Tibial nerve (tissue), 4 donors: Measurements from ENCODE around the gene ZNF778. TPM values are rescaled to one million over a fixed set of nuclear protein-coding genes. Genes with fewer than 3 reads are reported as not detected.

ENCODE experiments used
- DNase-seq, 2 donors: peaks; one replicate each; pipeline ENCODE4 v3.0.0-alpha.2; 2019; ENCODE audit warnings: low spot score in 2 of 2
- H3K27ac ChIP-seq, 4 donors: fragments of 200-600 bp; sonication (generic) in 3 of 4; one replicate each; pipeline ENCODE4 v1.5.1; 2017 to 2019; ENCODE audit warnings: mild to moderate bottlenecking in 1 of 4
- H3K27me3 ChIP-seq, 2 donors: fragments of 200-600 bp; sonication (generic) in 1 of 2; one replicate each; pipeline versions ENCODE4 v1.5.1 to v1.6.0; 2017 to 2019
- H3K36me3 ChIP-seq, 3 donors: fragments of 200-600 bp; sonication (generic); one replicate each; pipeline ENCODE4 v1.5.1; 2018 to 2019
- H3K4me1 ChIP-seq, 4 donors: fragments of 200-600 bp; sonication (generic) in 3 of 4; one replicate each; pipeline ENCODE4 v1.5.1; 2017 to 2019
- H3K4me3 ChIP-seq, 4 donors: fragments of 200-600 bp; sonication (generic) in 3 of 4; one replicate each; pipeline ENCODE4 v1.5.1; 2017 to 2019; ENCODE audit warnings: mild to moderate bottlenecking in 1 of 4, moderate library complexity in 1 of 4
- H3K9me3 ChIP-seq, 4 donors: fragments of 200-600 bp; sonication (generic) in 3 of 4; one replicate each; pipeline ENCODE4 v1.5.1; 2017 to 2019
- EP300 ChIP-seq, 2 donors: sonication (generic); formaldehyde crosslinking; IDR thresholded peaks; one replicate each; pipeline ENCODE4 v1.6.1; 2017; ENCODE audit warnings: antibody characterized with exemption in 2 of 2, mild to moderate bottlenecking in 1 of 2
- POLR2A ChIP-seq, 2 donors: fragments of 450-650 bp; IDR thresholded peaks; one replicate each; pipeline ENCODE4 v1.6.1; 2017; ENCODE audit warnings: antibody characterized with exemption in 2 of 2, mild to moderate bottlenecking in 2 of 2, moderate library complexity in 2 of 2
- WGBS, 2 donors: methylation state at CpG; one replicate each; pipeline ENCODE4 v1.1.5; 2018; 5-methylcytosine and 5-hydroxymethylcytosine counted together
- total RNA-seq, 4 donors: library from RNA; depleted of rRNA; stranded (reverse); fragments of >200 nt; gene quantifications; one replicate each; pipeline ENCODE4 v1.1.0, GENCODE V29; 2016
- TF ChIP-seq, protein P1 (sequence below), 5 experiments: fragments of 200-600 bp in 3 of 5; fragments of 450-650 bp in 2 of 5; sonication (generic) in 3 of 5; IDR thresholded peaks; one replicate each; pipeline ENCODE4 v1.5.1; 2016 to 2019; ENCODE audit warnings: antibody characterized with exemption in 5 of 5, mild to moderate bottlenecking in 3 of 5, moderate library complexity in 2 of 5

The ZNF778 gene
- total RNA-seq, 4 donors from 2014 or later = 11.2 to 26.0 (median 16.2) TPM

DNA sequence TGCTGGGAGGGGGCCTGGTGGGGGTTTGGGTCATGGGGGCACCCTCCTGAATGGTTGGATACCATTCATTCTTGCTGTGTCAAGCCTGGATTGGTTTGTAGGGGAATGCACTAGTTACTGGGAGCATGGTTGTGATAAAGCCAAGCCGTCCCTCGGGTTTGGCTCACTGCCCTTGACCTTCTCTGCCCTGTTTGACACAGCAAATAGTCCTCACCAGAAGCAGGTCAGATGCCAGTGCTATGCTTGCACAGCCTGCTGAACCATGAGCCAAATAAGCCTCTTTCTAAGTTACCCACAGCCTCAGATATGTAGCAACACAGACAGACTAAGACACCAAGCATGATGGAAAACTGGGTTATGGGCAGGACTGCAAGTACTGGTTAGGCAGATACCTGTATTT is 14.6 kb downstream of the ZNF778 start:
- no peak for TF ChIP-seq EP300 (IDR thresholded peaks at IDR 0.05)
- TF ChIP-seq, protein P1, sequence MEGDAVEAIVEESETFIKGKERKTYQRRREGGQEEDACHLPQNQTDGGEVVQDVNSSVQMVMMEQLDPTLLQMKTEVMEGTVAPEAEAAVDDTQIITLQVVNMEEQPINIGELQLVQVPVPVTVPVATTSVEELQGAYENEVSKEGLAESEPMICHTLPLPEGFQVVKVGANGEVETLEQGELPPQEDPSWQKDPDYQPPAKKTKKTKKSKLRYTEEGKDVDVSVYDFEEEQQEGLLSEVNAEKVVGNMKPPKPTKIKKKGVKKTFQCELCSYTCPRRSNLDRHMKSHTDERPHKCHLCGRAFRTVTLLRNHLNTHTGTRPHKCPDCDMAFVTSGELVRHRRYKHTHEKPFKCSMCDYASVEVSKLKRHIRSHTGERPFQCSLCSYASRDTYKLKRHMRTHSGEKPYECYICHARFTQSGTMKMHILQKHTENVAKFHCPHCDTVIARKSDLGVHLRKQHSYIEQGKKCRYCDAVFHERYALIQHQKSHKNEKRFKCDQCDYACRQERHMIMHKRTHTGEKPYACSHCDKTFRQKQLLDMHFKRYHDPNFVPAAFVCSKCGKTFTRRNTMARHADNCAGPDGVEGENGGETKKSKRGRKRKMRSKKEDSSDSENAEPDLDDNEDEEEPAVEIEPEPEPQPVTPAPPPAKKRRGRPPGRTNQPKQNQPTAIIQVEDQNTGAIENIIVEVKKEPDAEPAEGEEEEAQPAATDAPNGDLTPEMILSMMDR (IDR thresholded peaks at IDR 0.05) = no peak
- peaks cover 0 to 12% (median 0%) of the 10 kb centered on the region in 4 donors for H3K9me3 ChIP-seq
- DNase-seq = no peak
- H3K27ac ChIP-seq = no peak overlapping the region
- H3K27me3 ChIP-seq = no peaks in the 10 kb centered on the region
- H3K36me3 ChIP-seq = peaks cover 0 to 77% (median 6%) of the 10 kb centered on the region in 3 donors
- H3K4me1 ChIP-seq = no peaks in the 10 kb centered on the region
- no peak overlapping the region for H3K4me3 ChIP-seq
- 38 to 48% methylated on average over 2 of the region's 2 CpGs for WGBS, 2 donors

- H3K36me3 ChIP-seq = peaks cover 0 to 59% (median 0%) of the 10 kb centered on the region in 3 donors
- 94 to 96% methylated on average over 16 of the region's 16 CpGs for WGBS, 2 donors
- TF ChIP-seq, protein P1 (IDR thresholded peaks at IDR 0.05) = no peak
- no peak for TF ChIP-seq POLR2A (IDR thresholded peaks at IDR 0.05)
Measured at GRCh38 chr16:89233678-89234490, 16.4 kb downstream of the ZNF778 start.

DNA sequence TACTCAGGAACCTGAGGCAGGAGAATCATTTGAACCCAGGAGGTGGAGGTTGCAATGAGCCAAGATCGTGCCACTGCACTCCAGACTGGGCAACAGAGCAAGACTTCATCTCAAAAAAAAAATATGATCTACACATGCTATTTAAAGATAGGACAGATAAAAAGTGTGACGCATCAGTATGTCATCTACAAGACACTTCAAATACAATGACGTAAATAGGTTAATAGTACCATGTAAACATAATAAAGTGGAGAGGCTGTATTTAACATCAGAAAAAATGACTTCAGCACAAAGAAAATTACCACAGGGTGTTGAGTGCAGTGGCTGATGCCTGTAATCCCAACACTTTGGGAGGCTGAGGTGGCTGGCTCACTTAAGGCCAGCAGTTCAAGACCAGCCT is 20.2 kb downstream of the ZNF778 start:
- TF ChIP-seq POLR2A (IDR thresholded peaks at IDR 0.05) = no peak
- TF ChIP-seq EP300 (IDR thresholded peaks at IDR 0.05) = no peak
- TF ChIP-seq, protein P1 (IDR thresholded peaks at IDR 0.05) = no peak
- Histone ChIP-seq H3K27ac (no peak overlapping the region), H3K27me3 (no peaks in the 10 kb centered on the region), H3K36me3 (peaks cover 0 to 21% (median 0%) of the 10 kb centered on the region in 3 donors), H3K4me1 (peaks cover 0 to 6% (median 5%) of the 10 kb centered on the region in 4 donors), H3K4me3 (no peak overlapping the region), H3K9me3 (no peaks in the 10 kb centered on the region)
- DNase-seq = no peak
- WGBS, 2 donors = 91 to 92% methylated on average over 3 of the region's 3 CpGs

More at GRCh38 chr16:89233678-89234490, 16.4 kb downstream of the ZNF778 start:
- Histone ChIP-seq H3K27ac (no peak overlapping the region), H3K9me3 (no peaks in the 10 kb centered on the region), H3K4me1 (no peaks in the 10 kb centered on the region), H3K4me3 (no peak overlapping the region), H3K27me3 (no peaks in the 10 kb centered on the region)
- no peak for DNase-seq

GRCh38 chr16:89241187-89242007 is 23.9 kb downstream of the ZNF778 start:
- 4 to 5% methylated on average over 39 of the region's 39 CpGs for WGBS, 2 donors
- peaks cover 0 to 6% (median 5%) of the 10 kb centered on the region in 4 donors for H3K4me1 ChIP-seq
- H3K4me3 ChIP-seq = peak overlapping the region; percentile 65 to 81 (median 76)
- no peaks in the 10 kb centered on the region for H3K36me3 ChIP-seq
- peak overlapping the region; percentile 97 to 99 (median 99) for H3K27ac ChIP-seq
- peak; percentile 40 to 66 for DNase-seq
- no peaks in the 10 kb centered on the region for H3K9me3 ChIP-seq
- no peaks in the 10 kb centered on the region for H3K27me3 ChIP-seq
- TF ChIP-seq EP300 (IDR thresholded peaks at IDR 0.05) (peak in 1 of 2 donors; percentile 91), POLR2A (IDR thresholded peaks at IDR 0.05) (peak; percentile 49 to 80)
- TF ChIP-seq, protein P1 (IDR thresholded peaks at IDR 0.05) = no peak
